Loucy (cell line): ENCODE measurements around the gene TOPAZ1.

Experiments
- H2AFZ ChIP-seq: fragments of 200-600 bp; sonication (generic); 2 replicates; pipeline ENCODE4 v1.6.0; 2016; ENCODE audit warnings: antibody characterized with exemption, mild to moderate bottlenecking, low read length, moderate library complexity
- H3F3A ChIP-seq: fragments of 200-600 bp; 2 replicates; pipeline ENCODE4 v1.6.0; 2016; ENCODE audit warnings: antibody characterized with exemption, low read depth, mild to moderate bottlenecking
- H3K27me3 ChIP-seq: fragments of 200-600 bp; sonication (generic); 2 replicates; pipeline ENCODE4 v1.6.1; 2014; ENCODE audit warnings: low read length, mild to moderate bottlenecking; ENCODE audit not compliant: insufficient read depth, poor library complexity, severe bottlenecking
- H3K36me3 ChIP-seq: fragments of 200-600 bp; sonication (generic); 2 replicates; pipeline ENCODE4 v1.6.1; 2016; ENCODE audit warnings: low read length; ENCODE audit not compliant: insufficient read depth
- H3K4me1 ChIP-seq: fragments of 200-600 bp; sonication (generic); 2 replicates; pipeline ENCODE4 v1.5.1; 2014; ENCODE audit warnings: low read length, mild to moderate bottlenecking; ENCODE audit not compliant: insufficient read depth, poor library complexity, severe bottlenecking
- H3K4me2 ChIP-seq: fragments of 200-600 bp; sonication (generic); 2 replicates; pipeline ENCODE4 v1.6.0; 2014; ENCODE audit warnings: antibody characterized with exemption, low read length, low read depth, mild to moderate bottlenecking; ENCODE audit not compliant: poor library complexity, severe bottlenecking
- H3K4me3 ChIP-seq: fragments of 200-600 bp; sonication (generic); 2 replicates; pipeline ENCODE4 v1.5.1; 2014; ENCODE audit warnings: low read length, mild to moderate bottlenecking, mixed read lengths; ENCODE audit not compliant: poor library complexity, severe bottlenecking
- H3K79me2 ChIP-seq: fragments of 200-600 bp; sonication (generic); 2 replicates; pipeline ENCODE4 v1.6.1; 2014; ENCODE audit warnings: low read length; ENCODE audit not compliant: insufficient read depth
- H3K9ac ChIP-seq: fragments of 200-600 bp; sonication (generic); 2 replicates; pipeline ENCODE4 v1.6.0; 2014; ENCODE audit warnings: mild to moderate bottlenecking, low read depth, low read length, moderate library complexity; ENCODE audit not compliant: poor library complexity, severe bottlenecking
- H3K9me2 ChIP-seq: fragments of 200-600 bp; sonication (generic); replicated peaks from 2 replicates; pipeline ENCODE4 v1.6.1; 2016; ENCODE audit warnings: low read depth, low read length, mixed read lengths
- H3K9me3 ChIP-seq: fragments of 200-600 bp; sonication (generic); 2 replicates; pipeline ENCODE4 v1.6.1; 2014; ENCODE audit warnings: mild to moderate bottlenecking, antibody characterized with exemption, low read length, low read depth; ENCODE audit not compliant: insufficient read depth
- H4K20me1 ChIP-seq: fragments of 200-600 bp; sonication (generic); 2 replicates; pipeline ENCODE4 v1.6.0; 2014; ENCODE audit warnings: antibody characterized with exemption, low read length, mild to moderate bottlenecking; ENCODE audit not compliant: insufficient read depth, poor library complexity, severe bottlenecking
- CTCF ChIP-seq: fragments of 200-600 bp; sonication (generic); conservative IDR thresholded peaks from 2 replicates; pipeline ENCODE4 v1.5.1; 2014; ENCODE audit warnings: mild to moderate bottlenecking, antibody characterized with exemption, low read length
- EZH2phosphoT487 ChIP-seq: fragments of 200-600 bp; IDR thresholded peaks from 2 replicates; pipeline ENCODE4 v1.6.1; 2018; ENCODE audit warnings: antibody characterized with exemption, mild to moderate bottlenecking, moderate library complexity, borderline replicate concordance

The TOPAZ1 gene

GRCh38 chr3:44237665-44238064 lies 4.0 kb upstream of the TOPAZ1 start:
- Histone ChIP-seq H3K4me1 (peaks cover 21% of the 10 kb centered on the region), H3K36me3 (no peaks in the 10 kb centered on the region), H3K79me2 (no peaks in the 10 kb centered on the region), H4K20me1 (no peaks in the 10 kb centered on the region), H3K9me3 (no peaks in the 10 kb centered on the region), H3F3A (no peaks in the 10 kb centered on the region), H2AFZ (no peak overlapping the region), H3K9me2 (no peaks in the 10 kb centered on the region), H3K27me3 (no peaks in the 10 kb centered on the region), H3K9ac (no peak overlapping the region), H3K4me3 (no peak overlapping the region), H3K4me2 (no peak overlapping the region)
- TF ChIP-seq EZH2phosphoT487 (no peak), CTCF (no peak)

- Histone ChIP-seq H3K79me2 (no peaks in the 10 kb centered on the region), H3K9ac (no peak overlapping the region), H4K20me1 (no peaks in the 10 kb centered on the region), H3K4me3 (no peak overlapping the region), H3K4me1 (peaks cover 16% of the 10 kb centered on the region), H3K36me3 (no peaks in the 10 kb centered on the region), H3K9me2 (no peaks in the 10 kb centered on the region), H3K27me3 (no peaks in the 10 kb centered on the region), H3K9me3 (no peaks in the 10 kb centered on the region), H3K4me2 (no peak overlapping the region), H3F3A (no peaks in the 10 kb centered on the region), H2AFZ (no peak overlapping the region)
- TF ChIP-seq EZH2phosphoT487: no peak
- no peak for TF ChIP-seq CTCF
Measured at GRCh38 chr3:44238889-44239288, 2.8 kb upstream of the TOPAZ1 start.

- Histone ChIP-seq H4K20me1 (no peaks in the 10 kb centered on the region), H3K4me3 (no peak overlapping the region), H3F3A (no peaks in the 10 kb centered on the region), H3K4me2 (no peak overlapping the region), H3K36me3 (no peaks in the 10 kb centered on the region), H3K79me2 (no peaks in the 10 kb centered on the region), H3K9me2 (no peaks in the 10 kb centered on the region), H3K9ac (no peak overlapping the region), H2AFZ (peak overlapping the region; percentile 47), H3K9me3 (no peaks in the 10 kb centered on the region), H3K4me1 (peaks cover 16% of the 10 kb centered on the region), H3K27me3 (no peaks in the 10 kb centered on the region)
- no peak for TF ChIP-seq EZH2phosphoT487
- no peak for TF ChIP-seq CTCF
Measured at GRCh38 chr3:44240061-44240460, 1.6 kb upstream of the TOPAZ1 start.
